ENCODE data around the gene SLC9C1. TPM values are rescaled to one million over a fixed set of nuclear protein-coding genes. Genes with fewer than 3 reads are reported as not detected.
A peak's percentile ranks its signal among the peaks of the same experiment; 100 is the strongest.

Gene SLC9C1
- not detected for total RNA-seq

GRCh38 chr3:112293368-112294321 lies at the start of gene SLC9C1:
Gene SLC9C1, minus strand, starts transcription at chr3:112294216. Its CDS starts 7,425 bp downstream, at chr3:112286791.
- peak; percentile 79 for ATAC-seq (ENCODE audit: low read depth)
- H3K27ac Mint-ChIP-seq: peak within 1 kb of the TSS; percentile 75
- no peaks in the 10 kb centered on the region for H3K27me3 Mint-ChIP-seq
- POLR2A ChIA-PET: interaction anchor here (0.9 to 1.7 kb wide), 3 partner anchors 11 to 268 kb away, joined by 3 to 11 read pairs (median 3); partner anchors contain the start of genes ATG3 and SLC35A5
- no peak for DNase-seq
- H3K4me3 Mint-ChIP-seq: peak within 1 kb of the TSS; percentile 71
- peaks cover 1% of the 10 kb centered on the region for H3K36me3 Mint-ChIP-seq
- H3K9me3 Mint-ChIP-seq: no peaks in the 10 kb centered on the region
- H3K4me1 Mint-ChIP-seq: peaks cover 24% of the 10 kb centered on the region

- ATAC-seq (ENCODE audit: low read depth) (no peak), DNase-seq (no peak)
- Mint-ChIP-seq H3K4me1 (peaks cover 12% of the 10 kb centered on the region), H3K9me3 (no peaks in the 10 kb centered on the region), H3K36me3 (peaks cover 27% of the 10 kb centered on the region), H3K27me3 (no peaks in the 10 kb centered on the region), H3K27ac (no peak overlapping the region), H3K4me3 (no peak overlapping the region)
- POLR2A ChIA-PET: no interaction called here
Measured at GRCh38 chr3:112341386-112341785, 47.4 kb upstream of the SLC9C1 start.

- DNase-seq (no peak), ATAC-seq (ENCODE audit: low read depth) (no peak)
- Mint-ChIP-seq H3K9me3 (no peaks in the 10 kb centered on the region), H3K36me3 (peaks cover 13% of the 10 kb centered on the region), H3K27ac (no peak overlapping the region), H3K27me3 (no peaks in the 10 kb centered on the region), H3K4me3 (no peak overlapping the region), H3K4me1 (peaks cover 21% of the 10 kb centered on the region)
- POLR2A ChIA-PET: no interaction called here
Measured at GRCh38 chr3:112339609-112340008, 45.6 kb upstream of the SLC9C1 start.

DNA sequence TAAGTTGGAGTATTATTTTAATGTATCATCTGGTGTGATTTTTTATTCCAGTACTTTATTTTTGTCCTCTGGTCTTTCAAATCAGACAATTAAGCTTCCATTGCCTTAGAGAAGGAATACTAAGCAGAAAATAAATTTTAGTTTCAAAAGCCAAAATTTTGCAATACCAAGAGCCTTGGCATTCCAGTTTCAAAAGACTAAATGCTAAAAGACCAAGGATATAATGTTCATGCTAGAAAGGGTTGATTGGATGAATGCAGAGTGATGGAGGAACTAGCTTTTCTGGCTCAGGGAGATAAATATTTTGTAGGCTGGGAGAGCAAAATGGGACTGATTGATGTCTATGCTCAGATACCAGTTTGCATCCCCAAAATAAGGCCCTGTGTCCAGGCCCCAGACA lies 45.1 kb upstream of the SLC9C1 start:
- Mint-ChIP-seq H3K9me3 (no peaks in the 10 kb centered on the region), H3K27ac (no peak overlapping the region), H3K36me3 (peaks cover 10% of the 10 kb centered on the region), H3K27me3 (no peaks in the 10 kb centered on the region), H3K4me3 (no peak overlapping the region), H3K4me1 (peaks cover 25% of the 10 kb centered on the region)
- no peak for ATAC-seq (ENCODE audit: low read depth)
- POLR2A ChIA-PET: no interaction called here
- no peak for DNase-seq

- Mint-ChIP-seq H3K27ac (no peak overlapping the region), H3K9me3 (no peaks in the 10 kb centered on the region), H3K27me3 (no peaks in the 10 kb centered on the region), H3K4me3 (no peak overlapping the region), H3K4me1 (peaks cover 30% of the 10 kb centered on the region), H3K36me3 (peaks cover 8% of the 10 kb centered on the region)
- ATAC-seq (ENCODE audit: low read depth): no peak
- no peak for DNase-seq
- POLR2A ChIA-PET: interaction anchor here (0.9 kb wide), 1 partner anchor 161 kb away, joined by 3 read pairs; no protein-coding TSS in a partner anchor
Measured at GRCh38 chr3:112338727-112339056, 44.7 kb upstream of the SLC9C1 start.

DNA sequence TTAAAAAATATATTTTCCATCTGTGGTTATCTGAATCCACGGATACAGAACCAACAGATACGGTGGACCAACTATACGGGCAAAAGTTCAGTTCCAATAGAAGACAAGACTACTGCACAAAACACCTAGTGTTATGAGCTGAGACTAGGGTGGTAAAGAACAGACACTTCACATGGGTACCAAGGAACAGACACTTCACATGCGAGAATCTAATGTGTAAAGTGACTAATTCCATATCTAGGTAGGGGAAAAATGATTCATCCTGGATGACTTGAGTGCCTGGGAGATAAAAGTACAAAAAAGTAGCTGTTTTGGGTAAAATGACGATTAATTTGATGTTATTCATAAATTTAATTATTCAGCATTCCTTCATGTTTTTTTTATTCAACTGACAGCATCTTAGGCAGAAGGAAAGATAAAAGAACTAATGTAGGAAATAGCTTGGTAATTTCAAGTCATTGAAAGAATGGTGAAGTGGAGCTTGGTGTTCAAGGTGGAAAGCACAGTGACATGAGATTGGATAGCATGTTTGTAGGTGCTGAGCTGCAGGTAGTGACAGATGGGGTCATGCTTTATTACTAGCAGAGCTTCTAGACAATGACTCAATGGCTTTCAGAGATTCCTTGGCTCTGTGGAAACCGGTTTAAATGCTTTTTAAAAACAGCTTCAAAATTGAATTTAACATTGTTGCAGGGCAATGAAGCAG lies 44.2 kb upstream of the SLC9C1 start:
- Mint-ChIP-seq H3K4me1 (peaks cover 33% of the 10 kb centered on the region), H3K27me3 (no peaks in the 10 kb centered on the region), H3K27ac (no peak overlapping the region), H3K36me3 (peaks cover 7% of the 10 kb centered on the region), H3K4me3 (no peak overlapping the region), H3K9me3 (no peaks in the 10 kb centered on the region)
- ATAC-seq (ENCODE audit: low read depth) (no peak), DNase-seq (no peak)
- POLR2A ChIA-PET: interaction anchor here (0.9 kb wide), 1 partner anchor 162 kb away, joined by 3 read pairs; no protein-coding TSS in a partner anchor

DNA sequence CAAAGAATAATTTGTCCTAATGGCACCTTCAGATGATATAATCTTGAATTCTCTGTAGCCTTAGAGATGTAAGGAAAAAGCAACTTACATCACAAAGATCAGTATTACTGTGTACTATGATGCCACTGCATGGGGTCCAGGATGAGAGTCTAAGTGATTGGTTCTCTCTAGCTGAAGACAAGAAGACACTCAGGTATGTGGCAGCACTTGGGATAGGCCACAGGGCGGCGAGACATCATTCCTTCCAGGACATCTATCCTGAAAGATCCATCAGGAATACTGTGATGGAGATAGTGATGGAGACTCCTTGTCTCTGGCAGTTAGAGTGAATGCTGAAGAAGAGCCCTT lies 41.4 kb upstream of the SLC9C1 start:
- Mint-ChIP-seq H3K4me3 (no peak overlapping the region), H3K36me3 (no peaks in the 10 kb centered on the region), H3K9me3 (no peaks in the 10 kb centered on the region), H3K27ac (no peak overlapping the region), H3K27me3 (no peaks in the 10 kb centered on the region), H3K4me1 (peaks cover 29% of the 10 kb centered on the region)
- POLR2A ChIA-PET: no interaction called here
- DNase-seq (no peak), ATAC-seq (ENCODE audit: low read depth) (no peak)

GRCh38 chr3:112334691-112335433 lies 40.8 kb upstream of the SLC9C1 start:
- ATAC-seq (ENCODE audit: low read depth) (no peak), DNase-seq (no peak)
- H3K27me3 Mint-ChIP-seq: no peaks in the 10 kb centered on the region
- POLR2A ChIA-PET: no interaction called here
- H3K4me3 Mint-ChIP-seq: peak overlapping the region; percentile 90
- H3K9me3 Mint-ChIP-seq: no peaks in the 10 kb centered on the region
- peaks cover 28% of the 10 kb centered on the region for H3K4me1 Mint-ChIP-seq
- H3K27ac Mint-ChIP-seq: no peak overlapping the region
- no peaks in the 10 kb centered on the region for H3K36me3 Mint-ChIP-seq

GRCh38 chr3:112333381-112334317 lies 39.6 kb upstream of the SLC9C1 start:
- Mint-ChIP-seq H3K36me3 (no peaks in the 10 kb centered on the region), H3K4me1 (peaks cover 28% of the 10 kb centered on the region), H3K27ac (peak overlapping the region; percentile 79), H3K9me3 (no peaks in the 10 kb centered on the region), H3K4me3 (peak overlapping the region; percentile 90), H3K27me3 (no peaks in the 10 kb centered on the region)
- DNase-seq (no peak), ATAC-seq (ENCODE audit: low read depth) (peak; percentile 47)
- POLR2A ChIA-PET: interaction anchor here (1.0 to 1.7 kb wide), 7 partner anchors 20 to 228 kb away, joined by 3 to 6 read pairs (median 3); partner anchors contain the start of genes ATG3 and SLC35A5

DNA sequence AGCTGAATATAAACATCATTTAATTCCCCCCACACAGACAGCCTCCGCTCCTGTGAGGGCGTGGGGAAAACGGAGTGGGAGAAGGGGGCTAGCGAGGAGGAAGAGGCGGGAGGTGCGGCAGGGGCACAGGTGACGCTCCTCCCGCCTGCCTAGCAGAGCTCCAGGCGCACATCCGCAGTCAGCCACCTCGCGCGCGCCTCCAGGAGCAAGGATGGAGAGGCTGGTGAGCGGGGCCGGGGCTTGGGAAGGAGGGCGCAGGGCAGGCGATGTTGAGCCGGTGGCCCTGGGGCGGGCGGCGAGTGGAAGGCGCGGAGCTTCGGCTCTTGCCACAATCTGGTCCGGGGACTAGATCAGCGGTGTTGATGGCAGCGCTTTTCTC lies 39.0 kb upstream of the SLC9C1 start, which contains the start of gene CD200:
TSS of gene CD200 (plus strand) at position 155 of the 379 bp plus-strand sequence. CDS start at position 212, 57 bp downstream.
- peak; percentile 77 for ATAC-seq (ENCODE audit: low read depth)
- peaks cover 26% of the 10 kb centered on the region for H3K4me1 Mint-ChIP-seq
- no peaks in the 10 kb centered on the region for H3K9me3 Mint-ChIP-seq
- no peaks in the 10 kb centered on the region for H3K27me3 Mint-ChIP-seq
- H3K36me3 Mint-ChIP-seq: no peaks in the 10 kb centered on the region
- peak within 1 kb of the TSS; percentile 90 for H3K4me3 Mint-ChIP-seq
- H3K27ac Mint-ChIP-seq: peak within 1 kb of the TSS; percentile 79
- POLR2A ChIA-PET: interaction anchor here (0.7 to 1.7 kb wide), 7 partner anchors 10 to 229 kb away, joined by 3 to 6 read pairs (median 3); partner anchors contain the start of genes ATG3 and SLC35A5
- peak; percentile 67 for DNase-seq

DNA sequence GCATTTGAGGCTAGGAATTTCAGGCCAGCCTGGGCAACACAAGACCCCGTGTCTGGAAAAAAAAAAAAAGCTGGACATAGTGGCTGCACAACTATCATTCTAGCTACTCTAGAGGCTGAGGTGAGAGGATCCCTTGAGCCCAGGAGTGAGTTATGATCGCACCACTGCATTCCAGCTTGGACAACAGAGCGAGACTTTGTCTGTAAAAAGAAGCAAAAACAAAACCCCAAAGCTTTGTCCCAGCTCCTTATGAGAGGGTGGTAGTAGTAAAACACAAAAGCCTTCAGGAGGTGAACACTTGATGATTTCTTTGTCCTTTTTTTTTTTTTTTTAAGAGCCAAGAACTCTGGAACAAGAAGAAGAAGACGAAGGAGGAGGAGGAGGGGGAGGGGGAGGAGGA lies 37.8 kb upstream of the SLC9C1 start:
- Mint-ChIP-seq H3K36me3 (no peaks in the 10 kb centered on the region), H3K4me1 (peaks cover 24% of the 10 kb centered on the region), H3K27ac (no peak overlapping the region), H3K9me3 (no peaks in the 10 kb centered on the region), H3K27me3 (no peaks in the 10 kb centered on the region), H3K4me3 (peak overlapping the region; percentile 90)
- no peak for DNase-seq
- ATAC-seq (ENCODE audit: low read depth): no peak
- POLR2A ChIA-PET: interaction anchor here (0.7 kb wide), 1 partner anchor 241 kb away, joined by 4 read pairs; no protein-coding TSS in a partner anchor

- H3K27me3 Mint-ChIP-seq: peaks cover 4% of the 10 kb centered on the region
- peak; percentile 97 for ATAC-seq (ENCODE audit: low read depth)
- no peak overlapping the region for H3K4me3 Mint-ChIP-seq
- H3K36me3 Mint-ChIP-seq: no peaks in the 10 kb centered on the region
- POLR2A ChIA-PET: no interaction called here
- peaks cover 1% of the 10 kb centered on the region for H3K4me1 Mint-ChIP-seq
- no peak overlapping the region for H3K27ac Mint-ChIP-seq
- no peaks in the 10 kb centered on the region for H3K9me3 Mint-ChIP-seq
- no peak for DNase-seq
Measured at GRCh38 chr3:112327371-112327951, 33.4 kb upstream of the SLC9C1 start.
